ENCODE results near the gene FBN2.

DNA sequence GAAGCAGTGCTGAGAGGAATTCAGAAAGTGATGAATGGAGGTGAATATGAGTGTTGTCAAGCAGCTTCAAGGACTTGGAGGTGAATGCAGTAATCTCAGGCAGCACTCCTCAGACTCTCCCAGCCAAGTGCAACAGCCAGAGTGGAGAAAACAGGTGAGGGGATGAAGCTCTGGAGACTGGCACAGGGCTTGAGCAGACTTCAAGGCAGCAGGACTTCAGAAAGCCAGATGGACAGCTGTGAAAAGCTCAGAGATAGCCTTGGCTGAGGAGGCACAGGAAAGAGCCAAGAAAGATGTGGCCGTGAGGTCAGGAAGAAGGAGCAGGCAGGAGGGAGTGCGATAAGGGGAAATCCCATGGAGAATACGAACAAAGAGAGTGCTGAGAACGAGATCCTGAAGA, 194.9 kb downstream of the FBN2 start:
- TF ChIP-seq, protein P1, sequence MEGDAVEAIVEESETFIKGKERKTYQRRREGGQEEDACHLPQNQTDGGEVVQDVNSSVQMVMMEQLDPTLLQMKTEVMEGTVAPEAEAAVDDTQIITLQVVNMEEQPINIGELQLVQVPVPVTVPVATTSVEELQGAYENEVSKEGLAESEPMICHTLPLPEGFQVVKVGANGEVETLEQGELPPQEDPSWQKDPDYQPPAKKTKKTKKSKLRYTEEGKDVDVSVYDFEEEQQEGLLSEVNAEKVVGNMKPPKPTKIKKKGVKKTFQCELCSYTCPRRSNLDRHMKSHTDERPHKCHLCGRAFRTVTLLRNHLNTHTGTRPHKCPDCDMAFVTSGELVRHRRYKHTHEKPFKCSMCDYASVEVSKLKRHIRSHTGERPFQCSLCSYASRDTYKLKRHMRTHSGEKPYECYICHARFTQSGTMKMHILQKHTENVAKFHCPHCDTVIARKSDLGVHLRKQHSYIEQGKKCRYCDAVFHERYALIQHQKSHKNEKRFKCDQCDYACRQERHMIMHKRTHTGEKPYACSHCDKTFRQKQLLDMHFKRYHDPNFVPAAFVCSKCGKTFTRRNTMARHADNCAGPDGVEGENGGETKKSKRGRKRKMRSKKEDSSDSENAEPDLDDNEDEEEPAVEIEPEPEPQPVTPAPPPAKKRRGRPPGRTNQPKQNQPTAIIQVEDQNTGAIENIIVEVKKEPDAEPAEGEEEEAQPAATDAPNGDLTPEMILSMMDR (conservative IDR thresholded peaks at IDR 0.05) = no peak
- no peak for TF ChIP-seq EZH2 (IDR thresholded peaks at IDR 0.05; ENCODE audit: low read depth)
